Stimulated activated CD4-positive, alpha-beta T cell treated with anti-CD3 and anti-CD28 coated beads, Interleukin-1b, Interleukin-23, amount 100 ng/mL, for 24 hours (primary cell): ENCODE results near the gene ELK4.

Source experiments
- DNase-seq, 4 experiments: peaks; one replicate each; pipeline ENCODE4 v3.0.0-alpha.2; 2020; ENCODE audit warnings: low read depth in 4 of 4, low spot score in 1 of 4

ELK4 gene

DNA sequence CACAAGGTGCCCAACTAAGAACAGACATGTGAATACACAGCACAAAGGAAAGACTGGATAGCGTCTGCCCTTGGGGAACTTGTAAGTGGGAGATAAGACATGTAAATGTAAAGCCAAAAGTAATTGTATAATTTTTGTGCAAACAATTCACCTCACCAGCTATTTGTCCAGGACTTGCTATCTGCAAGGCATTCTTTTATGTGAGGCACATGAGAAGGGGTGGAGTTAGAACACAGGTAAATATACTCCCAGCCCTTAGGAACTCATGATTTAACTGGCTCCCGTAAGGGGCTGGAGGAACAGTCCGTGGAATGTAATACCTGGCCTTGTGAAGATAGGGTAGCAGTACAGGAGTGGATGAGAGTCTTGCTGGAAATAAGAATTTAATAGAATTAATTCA, 66.0 kb downstream of the ELK4 start:
- DNase-seq = no peak

DNA sequence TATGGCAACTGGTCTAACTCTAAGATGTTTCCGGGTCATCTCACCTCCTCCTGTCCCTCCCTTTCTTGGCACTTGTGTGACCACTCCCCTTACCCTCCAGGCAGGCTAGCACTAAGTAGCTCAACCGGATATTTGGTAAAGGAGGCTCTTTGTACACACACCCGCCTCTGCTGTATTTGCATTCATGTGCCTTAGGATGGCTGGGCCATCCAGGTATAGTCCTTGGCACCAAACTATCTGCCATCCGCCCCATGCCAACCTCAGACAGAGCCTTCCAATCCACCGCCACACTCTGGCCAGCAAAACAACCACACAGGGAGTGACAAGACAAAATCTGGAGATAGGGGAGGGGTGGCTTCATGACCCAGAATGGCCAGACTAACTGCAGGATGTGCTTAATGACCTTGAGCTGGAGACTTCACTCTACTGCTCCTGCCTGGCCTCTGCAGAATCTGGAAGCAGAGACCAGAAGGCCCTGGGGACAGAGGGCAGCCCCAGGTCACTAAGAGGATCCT, 67.8 kb downstream of the ELK4 start:
- DNase-seq = no peak

DNA sequence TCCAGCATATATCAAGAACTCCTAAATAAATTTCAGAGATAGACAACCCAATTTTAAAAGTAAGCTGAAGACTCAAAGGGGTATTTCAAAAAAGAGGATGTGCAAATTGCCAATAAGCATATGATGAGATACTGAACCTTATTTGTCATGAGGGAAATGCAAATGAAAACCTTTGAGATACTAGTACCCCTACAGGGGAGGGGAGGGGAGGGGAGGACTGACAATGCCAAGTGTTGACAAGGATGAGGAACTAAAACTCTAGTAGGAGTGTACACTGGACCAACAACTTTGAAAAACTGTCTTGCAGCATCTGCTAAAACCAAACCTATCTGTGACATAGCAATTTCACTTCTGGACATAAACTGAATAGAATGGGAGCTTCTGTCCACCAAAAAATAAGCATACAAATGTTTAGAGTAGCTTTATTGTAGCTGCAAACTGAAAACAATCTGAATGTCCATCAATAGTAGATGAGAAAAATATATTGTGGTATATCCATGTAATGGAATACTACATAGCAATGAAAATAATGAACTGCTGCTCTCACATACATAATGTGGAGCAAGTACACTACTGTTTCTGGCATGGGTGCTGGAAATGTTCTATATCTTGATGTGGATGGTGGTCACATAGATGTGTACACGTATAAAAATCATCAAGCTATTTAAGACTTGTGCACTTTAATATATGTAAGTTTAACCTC, 70.2 kb downstream of the ELK4 start:
- DNase-seq = no peak
